Right kidney (tissue), 1 donor: ENCODE results near the gene ZIC5.

Source experiments
- DNase-seq: peaks from one replicate; pipeline ENCODE4 v3.0.0-alpha.2; 2016

ZIC5 gene

DNA sequence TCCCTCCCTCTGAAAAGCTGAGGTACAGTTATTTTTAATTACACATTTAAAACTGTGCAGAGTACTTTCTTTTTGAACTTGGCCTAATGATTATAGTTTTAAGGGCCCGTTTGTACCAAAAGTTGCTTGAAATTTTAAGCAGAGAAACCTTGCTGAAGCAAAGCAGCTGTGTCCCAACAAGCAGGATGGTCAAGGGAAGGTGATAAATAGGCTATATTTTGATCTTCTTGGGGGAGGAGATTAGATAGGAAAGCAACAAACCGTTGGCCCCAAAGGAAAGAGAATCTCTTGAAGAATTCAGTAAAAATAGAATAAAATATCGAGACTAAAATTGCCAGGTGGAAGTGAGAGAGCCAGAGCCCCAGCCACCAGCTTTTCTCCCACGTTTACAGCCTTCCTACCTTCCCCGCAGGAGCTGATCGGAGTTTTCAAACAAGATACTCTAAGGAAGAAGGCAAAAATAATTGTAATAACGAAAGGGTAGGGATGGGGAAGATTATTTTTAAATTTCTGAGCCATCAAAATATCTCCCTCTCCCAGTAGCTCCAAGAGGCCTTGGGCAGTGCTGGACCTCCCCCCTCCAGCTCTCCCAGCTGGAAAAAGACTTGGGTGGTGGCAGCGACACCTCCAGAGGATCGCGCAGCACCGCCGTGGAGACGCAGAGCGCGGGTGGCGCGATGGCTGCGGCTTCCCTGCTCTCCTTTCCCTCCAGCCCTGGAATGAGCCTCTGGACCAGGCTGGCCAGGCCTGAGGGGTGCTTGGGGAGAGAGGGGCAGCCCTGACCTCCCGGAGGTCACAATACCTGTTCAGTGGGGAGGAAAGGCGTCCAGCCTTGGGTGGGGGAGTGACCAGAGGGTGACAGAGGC lies 15.8 kb upstream of the ZIC5 start:
- DNase-seq: peak; percentile 71

DNA sequence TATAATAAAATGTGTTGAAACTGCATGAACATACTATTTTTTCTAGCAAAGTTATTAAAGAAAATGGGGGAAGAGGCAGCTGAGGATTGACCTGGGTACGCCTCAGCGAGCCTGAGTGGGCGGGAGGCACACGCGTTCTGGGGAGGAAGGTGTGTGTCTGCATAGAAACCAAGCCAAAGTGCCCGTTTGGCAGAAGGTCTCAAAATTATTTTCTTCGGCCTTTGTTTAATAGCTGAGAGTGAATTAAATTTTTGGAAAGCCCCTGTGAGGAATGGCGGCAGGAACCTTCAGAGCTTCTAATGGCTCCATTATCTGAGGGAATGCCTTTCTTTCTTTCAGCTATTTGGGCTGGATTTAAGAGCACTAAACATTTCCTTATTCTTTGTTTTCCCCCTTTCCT lies 15.2 kb upstream of the ZIC5 start:
- DNase-seq: peak; percentile 57

DNA sequence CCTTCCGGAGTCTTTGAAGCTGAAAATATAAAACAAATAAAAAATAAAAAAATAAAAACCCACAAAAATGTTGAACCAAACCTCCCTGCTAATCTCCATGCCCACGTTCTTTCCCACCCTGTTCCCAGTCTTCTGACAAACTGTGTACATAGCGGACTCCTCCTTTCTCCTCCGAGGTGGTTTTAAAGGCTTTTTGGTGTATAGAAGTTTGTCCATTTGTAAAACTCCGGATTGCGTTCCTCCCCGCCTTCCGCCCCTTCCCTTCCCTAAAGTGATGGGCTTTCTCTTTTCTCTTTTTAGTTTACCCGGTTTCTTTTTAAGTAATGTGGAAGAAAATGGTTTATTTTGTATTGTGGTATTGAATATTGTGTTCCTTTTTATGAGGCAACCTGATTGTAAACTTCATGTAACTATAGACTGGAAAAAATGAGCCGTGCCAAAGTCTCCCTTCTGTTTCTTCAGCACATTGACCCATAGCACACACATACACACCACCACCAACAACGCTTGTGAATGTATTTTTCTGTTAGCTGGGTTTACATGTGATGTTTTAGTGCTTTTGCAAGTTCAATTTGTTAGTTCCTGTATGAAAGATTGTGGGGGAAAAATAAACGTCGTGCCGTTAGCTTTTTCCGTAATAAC lies 14.4 kb upstream of the ZIC5 start:
- peak; percentile 61 for DNase-seq

DNA sequence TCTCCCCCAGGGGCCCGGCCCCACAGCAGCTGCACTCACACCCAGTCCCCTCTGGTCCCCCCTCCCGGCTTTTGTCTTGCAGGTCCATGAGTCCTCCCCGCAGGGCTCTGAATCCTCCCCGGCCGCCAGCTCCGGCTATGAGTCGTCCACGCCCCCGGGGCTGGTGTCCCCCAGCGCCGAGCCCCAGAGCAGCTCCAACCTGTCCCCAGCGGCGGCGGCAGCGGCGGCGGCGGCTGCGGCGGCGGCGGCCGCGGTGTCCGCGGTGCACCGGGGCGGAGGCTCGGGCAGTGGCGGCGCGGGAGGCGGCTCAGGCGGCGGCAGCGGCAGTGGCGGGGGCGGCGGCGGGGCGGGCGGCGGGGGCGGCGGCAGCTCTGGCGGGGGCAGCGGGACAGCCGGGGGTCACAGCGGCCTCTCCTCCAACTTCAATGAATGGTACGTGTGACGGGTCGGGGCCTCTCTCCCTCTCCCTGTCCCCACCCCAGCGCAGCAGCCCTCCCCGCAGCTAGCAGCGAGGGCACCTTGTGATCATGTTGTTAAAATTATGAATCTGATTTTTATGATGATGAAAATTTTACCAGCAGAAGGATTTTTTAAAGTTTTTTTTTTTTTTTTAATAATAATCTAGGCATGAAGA lies 13.8 kb upstream of the ZIC5 start:
- DNase-seq: no peak

DNA sequence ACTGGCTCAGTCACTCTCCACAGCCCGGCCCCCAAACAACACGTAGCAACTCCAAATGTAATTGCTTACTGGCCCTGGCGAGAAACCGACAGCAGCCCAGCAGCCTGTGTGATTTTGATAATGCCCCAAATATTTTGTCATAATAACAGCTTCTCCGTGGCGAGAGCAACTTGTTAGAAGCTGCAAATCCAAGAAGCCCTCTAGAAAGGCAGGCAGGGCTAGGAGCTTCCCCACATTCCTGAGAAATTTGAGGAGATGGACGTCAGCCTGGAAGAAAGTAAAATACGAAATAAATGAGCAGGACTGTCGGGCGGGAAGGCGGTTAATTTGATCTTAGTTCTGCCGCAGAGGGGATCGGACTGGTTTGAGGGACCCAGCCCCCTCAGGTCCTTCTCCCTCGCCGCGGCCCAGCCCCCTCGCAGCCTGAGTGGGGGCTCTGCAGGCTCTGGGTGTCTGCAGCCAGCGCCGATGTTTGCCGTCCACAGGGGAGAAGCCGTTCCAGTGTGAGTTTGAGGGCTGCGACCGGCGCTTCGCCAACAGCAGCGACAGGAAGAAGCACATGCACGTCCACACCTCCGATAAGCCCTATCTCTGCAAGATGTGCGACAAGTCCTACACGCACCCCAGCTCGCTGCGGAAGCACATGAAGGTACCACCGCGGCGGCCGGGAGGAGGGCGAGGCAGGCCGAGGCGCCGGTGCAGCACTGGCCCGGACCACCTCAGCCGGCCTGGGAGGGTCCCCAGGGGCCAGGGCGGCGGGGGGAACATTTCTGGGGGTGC lies 13.1 kb upstream of the ZIC5 start:
- peak; percentile 74 for DNase-seq

DNA sequence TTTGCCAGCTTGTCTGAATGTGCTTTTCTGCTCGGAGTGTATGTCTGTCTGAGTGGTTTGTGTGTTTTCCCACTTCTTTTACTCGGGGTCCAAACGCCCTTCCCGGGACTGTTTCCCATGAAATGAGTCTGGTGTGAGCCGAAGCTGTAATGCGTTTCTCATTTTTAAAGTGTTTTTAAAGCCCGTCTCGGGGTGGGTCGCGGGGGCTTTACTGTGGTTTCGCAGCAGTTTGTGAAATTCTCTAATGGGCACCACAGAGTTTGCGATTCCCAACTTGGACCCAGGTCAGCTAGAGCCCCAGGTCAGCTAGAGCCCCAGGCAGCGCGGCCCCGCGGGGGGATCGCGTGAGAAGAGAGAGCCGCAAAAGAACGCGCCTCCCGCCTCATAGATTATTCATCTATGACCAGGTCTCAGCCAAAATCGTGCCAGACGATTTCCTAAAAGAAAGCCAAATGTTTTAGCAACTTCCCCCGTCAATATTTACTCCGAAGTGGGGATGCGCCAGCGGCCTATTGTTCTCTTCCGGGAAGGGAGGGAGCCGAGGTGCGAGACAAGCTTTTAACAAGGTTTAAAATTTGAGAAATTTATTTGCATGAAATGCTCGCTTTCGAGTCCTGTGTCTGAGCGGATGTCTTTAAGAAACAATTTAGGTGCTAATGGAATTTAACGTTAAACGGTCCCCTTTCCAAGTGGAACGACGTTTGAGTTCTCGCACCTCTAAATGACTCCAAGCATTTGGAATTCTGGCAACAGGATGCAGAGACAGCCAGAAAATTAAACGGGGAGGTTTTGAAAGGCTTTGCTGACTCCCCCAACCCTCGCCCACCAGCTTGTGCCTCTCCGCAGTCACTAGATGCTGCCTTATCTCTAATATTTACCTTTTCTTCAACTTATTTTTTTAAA lies 12.2 kb upstream of the ZIC5 start:
- peak; percentile 63 for DNase-seq

DNA sequence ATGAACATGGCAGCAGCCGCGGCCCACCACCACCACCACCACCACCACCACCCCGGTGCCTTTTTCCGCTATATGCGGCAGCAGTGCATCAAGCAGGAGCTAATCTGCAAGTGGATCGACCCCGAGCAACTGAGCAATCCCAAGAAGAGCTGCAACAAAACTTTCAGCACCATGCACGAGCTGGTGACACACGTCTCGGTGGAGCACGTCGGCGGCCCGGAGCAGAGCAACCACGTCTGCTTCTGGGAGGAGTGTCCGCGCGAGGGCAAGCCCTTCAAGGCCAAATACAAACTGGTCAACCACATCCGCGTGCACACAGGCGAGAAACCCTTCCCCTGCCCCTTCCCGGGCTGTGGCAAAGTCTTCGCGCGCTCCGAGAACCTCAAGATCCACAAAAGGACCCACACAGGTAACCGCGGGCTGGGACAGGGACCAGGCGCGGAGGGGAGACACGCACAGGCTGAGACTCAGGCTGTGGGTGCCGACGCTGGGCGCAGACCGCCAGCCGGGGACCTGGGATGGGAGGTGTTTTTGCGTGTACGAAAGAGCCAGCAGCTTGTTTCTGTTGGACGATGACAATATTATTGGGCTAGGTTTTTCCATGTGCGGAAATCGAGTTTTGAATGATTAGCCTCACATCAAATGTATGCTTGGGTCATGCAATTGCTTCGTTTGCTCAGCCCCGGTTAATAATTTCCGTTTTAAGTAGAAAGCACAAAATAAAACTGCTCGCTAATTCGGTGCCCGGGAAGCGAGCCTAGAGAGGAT lies 11.3 kb upstream of the ZIC5 start:
- DNase-seq: peak; percentile 70

DNA sequence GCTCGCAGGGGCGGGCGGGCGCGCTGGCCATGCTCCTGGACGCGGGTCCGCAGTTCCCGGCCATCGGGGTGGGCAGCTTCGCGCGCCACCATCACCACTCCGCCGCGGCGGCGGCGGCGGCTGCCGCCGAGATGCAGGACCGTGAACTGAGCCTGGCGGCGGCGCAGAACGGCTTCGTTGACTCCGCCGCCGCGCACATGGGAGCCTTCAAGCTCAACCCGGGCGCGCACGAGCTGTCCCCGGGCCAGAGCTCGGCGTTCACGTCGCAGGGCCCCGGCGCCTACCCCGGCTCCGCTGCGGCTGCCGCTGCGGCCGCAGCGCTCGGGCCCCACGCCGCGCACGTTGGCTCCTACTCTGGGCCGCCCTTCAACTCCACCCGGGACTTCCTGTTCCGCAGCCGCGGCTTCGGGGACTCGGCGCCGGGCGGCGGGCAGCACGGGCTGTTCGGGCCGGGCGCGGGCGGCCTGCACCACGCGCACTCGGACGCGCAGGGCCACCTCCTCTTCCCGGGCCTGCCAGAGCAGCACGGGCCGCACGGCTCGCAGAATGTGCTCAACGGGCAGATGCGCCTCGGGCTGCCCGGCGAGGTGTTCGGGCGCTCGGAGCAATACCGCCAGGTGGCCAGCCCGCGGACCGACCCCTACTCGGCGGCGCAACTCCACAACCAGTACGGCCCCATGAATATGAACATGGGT lies 10.6 kb upstream of the ZIC5 start:
- DNase-seq: peak; percentile 80

DNA sequence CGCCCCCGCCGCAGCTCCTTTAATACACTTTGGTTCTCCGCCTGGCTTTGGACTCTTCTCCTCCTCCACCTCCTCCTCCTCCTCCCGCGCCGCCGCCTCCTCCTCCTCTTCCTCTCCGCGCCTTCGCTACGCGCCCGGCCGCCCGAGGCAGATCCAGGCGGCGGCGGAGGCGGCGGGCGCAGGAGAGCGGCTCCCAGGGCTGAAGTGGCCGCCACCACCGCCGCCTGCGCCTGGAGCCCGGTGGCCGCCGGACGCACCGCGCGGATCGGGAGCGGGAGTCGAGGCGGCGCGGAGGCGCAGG lies 10.1 kb upstream of the ZIC5 start, which contains the start of gene ZIC2:
ZIC2 (plus strand) TSS at position 50 of the 301 bp plus-strand sequence. CDS start 281 bp downstream, outside the sequence.
- no peak for DNase-seq

DNA sequence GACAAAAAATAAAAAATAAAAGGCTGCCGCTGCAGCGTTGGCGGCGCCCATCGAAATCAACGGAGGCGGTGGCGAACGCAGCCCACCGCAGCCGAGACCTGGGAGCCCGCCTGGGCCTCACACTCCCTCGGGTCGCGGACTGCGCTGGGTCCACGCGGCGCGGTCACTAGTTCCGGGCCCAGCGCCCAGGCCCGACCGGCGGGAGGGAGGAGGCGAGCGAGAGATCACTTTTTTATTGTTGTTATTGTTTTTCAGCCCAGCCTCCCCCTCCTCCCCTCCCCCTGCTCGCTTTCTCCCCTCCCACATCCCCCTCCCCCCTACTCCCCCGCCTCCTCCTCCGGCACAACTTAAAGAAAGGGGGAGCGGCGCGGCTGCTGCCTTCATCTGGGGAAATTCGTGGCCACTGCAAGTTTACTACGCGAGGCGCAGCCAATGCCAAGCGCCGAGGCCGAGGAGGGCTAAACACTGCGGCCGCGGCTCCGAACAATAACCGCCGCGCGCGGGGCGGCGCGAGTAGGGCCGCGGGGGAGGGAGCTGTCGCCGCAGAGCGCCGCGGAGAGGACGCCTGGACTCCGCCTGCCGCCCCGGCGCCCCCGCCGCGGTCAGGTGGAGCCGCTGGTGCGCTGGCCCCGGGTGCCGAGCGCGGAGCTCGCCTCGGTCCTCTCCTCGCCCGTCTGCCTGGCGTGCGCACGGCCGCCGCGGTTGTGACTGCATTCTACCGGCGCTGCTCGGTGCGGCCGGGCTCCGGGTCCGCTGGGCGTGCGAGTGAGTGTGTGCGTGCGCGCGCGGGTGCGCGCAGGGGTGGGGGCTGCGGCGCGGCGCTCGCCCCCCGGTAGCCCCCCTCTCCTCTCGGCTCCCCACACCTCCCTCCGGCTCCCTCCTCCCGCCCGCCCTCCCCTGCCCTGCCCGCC lies 9.5 kb upstream of the ZIC5 start:
- DNase-seq: peak; percentile 65

DNA sequence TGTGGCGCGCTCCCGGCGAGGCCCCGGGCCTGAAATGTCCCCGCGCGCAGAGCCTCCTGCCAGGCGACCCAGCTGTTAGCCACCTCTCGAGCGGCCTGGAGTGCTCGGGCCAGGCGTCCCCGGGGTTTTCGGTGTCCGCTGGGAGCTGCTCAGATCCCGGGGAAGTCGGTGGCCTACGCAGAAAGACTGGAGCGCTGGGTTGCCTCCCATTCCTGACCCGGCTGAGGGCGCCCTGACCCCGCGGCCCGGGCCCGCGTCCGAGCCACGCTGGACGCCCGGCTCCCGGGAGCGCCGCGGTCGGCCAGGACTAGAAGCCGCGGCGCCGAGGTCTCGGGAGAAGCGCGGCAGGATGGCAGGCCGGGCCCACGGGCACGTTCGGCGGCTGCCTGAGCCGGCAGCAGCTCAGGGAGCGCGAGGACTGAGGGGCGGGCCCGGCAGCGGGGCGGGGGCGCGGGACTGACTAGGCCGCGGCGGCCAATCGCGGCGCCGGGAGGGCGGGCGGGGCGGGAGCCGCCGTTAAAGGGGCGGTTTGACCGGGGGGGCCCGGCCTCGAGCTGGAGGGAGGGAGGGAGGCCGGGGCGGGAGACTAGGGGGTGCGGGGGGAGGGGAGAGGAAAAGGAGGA lies 8.7 kb upstream of the ZIC5 start:
- DNase-seq: peak; percentile 79

DNA sequence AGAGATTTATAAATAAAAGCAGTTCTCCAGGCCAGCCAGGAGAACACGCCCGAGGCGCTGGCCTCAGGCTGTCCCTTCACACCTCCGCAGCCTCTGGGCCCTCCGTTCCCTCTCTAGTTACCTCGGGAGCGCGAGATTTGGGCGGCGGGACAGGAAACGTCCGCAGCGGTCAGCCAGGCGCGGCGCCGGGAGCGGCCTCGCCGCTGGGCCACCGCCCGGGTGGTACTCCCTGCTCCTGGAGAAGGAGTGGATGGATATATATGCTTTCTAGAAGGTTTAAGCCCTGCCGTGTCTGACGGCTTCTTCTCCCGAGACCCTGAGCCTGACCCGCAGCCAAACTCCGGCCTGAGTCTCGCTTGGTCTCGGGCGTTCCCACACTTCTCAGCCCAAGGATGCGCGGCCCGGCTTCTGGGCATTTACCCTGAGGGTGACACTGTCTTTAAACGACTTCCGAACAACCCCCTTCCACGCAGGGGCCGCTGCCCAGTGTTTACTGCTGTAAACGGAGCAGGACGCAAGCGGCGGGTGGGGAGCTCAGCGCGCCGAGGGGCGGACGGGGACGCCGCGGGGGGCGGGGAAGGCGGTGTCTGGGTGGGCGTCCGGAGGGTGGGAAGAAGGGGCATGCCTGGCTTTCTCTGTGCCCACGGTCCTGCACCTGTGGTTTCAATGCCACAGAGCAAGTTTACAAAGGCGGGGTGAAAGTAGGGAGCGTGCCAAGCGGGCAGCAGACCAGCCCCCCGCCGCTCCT lies 8.1 kb upstream of the ZIC5 start:
- DNase-seq: peak; percentile 70

DNA sequence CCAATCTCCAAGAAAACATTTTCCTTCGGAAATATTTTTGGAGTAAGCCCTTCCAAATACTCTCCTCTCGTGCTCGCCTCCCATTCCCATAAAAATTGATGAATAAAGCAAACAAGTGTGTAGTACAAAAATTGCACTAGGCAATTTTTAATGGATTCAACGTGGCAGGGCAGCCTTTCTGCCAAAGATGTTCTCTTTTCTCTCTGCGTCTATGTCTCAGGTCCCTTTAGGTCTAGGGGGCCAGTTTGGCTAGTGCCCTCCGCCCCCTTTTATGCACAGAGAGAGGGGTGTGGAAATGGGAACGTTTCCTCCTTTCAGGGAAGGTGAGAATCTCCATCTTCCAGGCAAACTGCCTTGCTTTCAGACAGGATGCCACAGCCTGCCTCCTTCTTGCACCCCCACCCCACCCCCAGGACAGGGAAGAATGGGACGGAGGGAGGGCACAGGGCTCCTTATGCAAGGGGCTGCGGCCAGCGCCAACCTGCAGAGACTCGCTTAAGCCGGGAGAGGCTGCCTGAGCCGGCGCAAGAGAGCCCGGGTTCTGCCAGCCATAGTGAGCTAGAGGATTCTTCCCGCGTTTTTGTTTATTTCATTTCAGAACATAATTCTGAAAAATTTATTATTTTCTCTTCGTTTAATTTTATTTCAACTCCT lies 7.4 kb upstream of the ZIC5 start:
- DNase-seq: no peak

DNA sequence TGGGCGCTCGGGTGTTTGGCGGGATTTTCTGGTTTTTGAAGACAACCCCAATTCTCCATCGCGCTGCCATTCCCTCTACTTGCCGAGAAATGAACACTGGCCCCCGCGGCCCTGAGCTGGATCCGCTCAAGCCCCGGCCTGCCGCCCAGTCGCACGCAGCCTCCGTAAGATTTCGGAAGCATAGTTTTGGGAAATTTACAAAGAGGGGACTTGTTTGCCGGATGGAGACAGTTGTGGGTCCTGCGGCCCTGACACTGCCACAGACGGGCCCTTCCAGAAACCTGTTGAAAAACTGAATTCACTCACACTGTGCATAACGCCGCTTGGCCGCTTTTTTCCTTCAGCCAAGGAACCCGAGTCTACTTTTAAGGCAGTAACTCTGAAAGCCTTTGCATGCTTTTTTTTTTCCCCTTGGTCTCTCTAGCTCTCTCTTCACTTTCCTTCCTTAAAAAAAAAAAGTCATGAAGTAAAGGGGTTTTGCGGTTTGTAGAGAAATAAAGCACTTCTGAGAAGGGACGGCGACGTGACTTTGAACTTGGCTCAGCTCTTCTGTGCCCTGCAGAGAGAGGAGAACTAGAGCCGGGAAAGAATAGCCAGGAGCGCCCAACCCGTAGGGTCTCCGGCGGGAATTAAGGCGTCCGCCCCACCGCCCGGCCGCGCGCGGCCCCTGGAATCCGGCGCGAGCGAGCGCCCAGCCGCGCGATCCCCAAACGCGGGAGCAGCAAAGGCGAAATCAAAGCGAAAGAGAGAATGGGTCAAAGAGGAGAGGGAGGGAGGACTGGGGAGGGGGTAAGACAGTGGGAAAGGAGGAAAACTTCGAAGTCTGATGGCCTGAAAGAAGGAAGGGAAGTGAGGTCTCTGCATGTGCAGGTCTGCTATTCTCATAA lies 6.6 kb upstream of the ZIC5 start:
- DNase-seq: peak; percentile 62

DNA sequence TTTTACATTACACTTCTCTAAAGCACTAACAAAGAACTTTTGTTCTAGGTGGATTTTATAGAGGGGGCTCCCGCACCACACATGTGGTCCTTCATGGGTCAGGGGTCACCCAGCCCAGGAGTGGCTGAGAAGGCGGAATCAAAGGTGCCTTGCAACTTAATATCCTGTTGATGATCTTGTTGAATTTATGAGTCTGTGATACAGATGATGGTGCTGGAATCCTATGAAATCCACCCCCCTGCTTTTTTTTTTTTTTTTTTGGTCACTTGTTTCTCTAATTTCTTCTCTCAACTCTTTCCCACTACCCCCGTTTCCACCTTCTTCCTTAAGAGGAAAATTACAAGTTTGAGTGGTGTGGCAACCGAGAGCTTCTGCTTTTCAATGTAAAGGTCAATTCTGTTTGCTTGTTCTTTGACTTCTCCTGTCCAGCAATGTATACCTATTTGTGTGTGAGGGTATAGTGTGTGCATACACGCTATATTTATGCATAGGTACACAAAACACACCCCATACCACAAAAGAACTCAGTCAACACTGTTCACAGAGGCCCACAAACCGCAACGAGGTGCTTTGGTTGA lies 5.9 kb upstream of the ZIC5 start:
- peak; percentile 9 for DNase-seq

DNA sequence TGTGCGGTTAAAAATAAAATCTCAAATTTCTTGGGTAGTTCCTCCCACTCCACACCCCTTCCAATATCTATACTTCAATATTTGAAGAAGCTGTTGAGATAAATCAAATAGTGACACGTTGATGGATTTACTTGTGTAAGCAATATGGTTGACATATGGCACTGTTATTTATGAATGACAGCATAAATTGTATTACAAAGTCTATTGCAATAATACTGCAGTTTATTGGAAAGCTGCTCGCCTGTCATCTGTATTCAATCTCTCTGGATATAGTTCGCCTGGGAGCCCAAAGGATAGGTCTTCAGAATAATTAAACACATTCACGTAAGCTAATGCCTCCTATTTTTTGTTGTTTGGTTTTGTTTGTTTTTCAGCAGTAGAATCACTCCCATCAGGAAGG lies 5.0 kb upstream of the ZIC5 start:
- DNase-seq: no peak
